Adrenal gland (tissue), 5 donors: ENCODE measurements around the gene CD248.

Experiments used
- POLR2A ChIP-seq, 2 donors: fragments of 450-650 bp; IDR thresholded peaks; one replicate each; pipeline ENCODE4 v1.6.1; 2017; ENCODE audit warnings: antibody characterized with exemption in 2 of 2, mild to moderate bottlenecking in 2 of 2, moderate library complexity in 1 of 2
- TF ChIP-seq, protein P1 (sequence below), 6 experiments: fragments of 450-650 bp in 4 of 6; fragments of 200-600 bp in 2 of 6; sonication (generic) in 1 of 6; IDR thresholded peaks; 1 replicate in 5 of 6; 2 replicates in 1 of 6; pipeline versions ENCODE4 v1.5.1 to v1.8.0; 2016 to 2021; ENCODE audit warnings: antibody characterized with exemption in 6 of 6, mild to moderate bottlenecking in 2 of 6, moderate library complexity in 1 of 6
- donor health status: DM: no; HTN: no; CAD: no.

DNA sequence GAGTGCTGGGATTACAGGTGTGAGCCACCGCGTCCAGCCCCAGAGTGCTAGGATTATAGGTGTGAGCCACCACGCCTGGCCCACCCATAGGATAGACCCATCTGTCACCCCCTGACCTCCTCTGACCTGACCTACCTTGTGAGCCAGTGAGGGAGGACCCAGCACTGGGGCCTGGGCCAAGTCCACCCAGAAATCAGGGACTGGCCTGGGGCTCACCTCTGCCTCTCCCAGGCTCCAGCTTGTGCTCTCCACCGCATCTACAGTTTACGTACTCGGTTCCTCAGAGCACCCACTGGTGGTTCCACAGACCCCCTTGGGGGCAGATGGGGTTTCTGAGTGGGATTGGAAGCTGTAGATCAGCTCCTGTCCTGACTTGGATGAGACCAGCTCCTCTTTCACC lies 48.3 kb upstream of the CD248 start:
- no peak for TF ChIP-seq POLR2A (IDR thresholded peaks at IDR 0.05)
- TF ChIP-seq, protein P1, sequence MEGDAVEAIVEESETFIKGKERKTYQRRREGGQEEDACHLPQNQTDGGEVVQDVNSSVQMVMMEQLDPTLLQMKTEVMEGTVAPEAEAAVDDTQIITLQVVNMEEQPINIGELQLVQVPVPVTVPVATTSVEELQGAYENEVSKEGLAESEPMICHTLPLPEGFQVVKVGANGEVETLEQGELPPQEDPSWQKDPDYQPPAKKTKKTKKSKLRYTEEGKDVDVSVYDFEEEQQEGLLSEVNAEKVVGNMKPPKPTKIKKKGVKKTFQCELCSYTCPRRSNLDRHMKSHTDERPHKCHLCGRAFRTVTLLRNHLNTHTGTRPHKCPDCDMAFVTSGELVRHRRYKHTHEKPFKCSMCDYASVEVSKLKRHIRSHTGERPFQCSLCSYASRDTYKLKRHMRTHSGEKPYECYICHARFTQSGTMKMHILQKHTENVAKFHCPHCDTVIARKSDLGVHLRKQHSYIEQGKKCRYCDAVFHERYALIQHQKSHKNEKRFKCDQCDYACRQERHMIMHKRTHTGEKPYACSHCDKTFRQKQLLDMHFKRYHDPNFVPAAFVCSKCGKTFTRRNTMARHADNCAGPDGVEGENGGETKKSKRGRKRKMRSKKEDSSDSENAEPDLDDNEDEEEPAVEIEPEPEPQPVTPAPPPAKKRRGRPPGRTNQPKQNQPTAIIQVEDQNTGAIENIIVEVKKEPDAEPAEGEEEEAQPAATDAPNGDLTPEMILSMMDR (IDR thresholded peaks at IDR 0.05), result no peak
